NCI-H526 treated with DMSO at 0.1 percent for 48 hours (cell line): ENCODE results near the gene PUS7.
"Not testable (repeated sequence)": the region's sequence is repeated elsewhere in the genome, so short reads cannot be mapped to it uniquely, and the experiment has no call there.

Experiments
- DNase-seq: peaks from one replicate; lab custom pipeline; 2025; lab: John Stamatoyannopoulos, UW

PUS7 gene, protein sequence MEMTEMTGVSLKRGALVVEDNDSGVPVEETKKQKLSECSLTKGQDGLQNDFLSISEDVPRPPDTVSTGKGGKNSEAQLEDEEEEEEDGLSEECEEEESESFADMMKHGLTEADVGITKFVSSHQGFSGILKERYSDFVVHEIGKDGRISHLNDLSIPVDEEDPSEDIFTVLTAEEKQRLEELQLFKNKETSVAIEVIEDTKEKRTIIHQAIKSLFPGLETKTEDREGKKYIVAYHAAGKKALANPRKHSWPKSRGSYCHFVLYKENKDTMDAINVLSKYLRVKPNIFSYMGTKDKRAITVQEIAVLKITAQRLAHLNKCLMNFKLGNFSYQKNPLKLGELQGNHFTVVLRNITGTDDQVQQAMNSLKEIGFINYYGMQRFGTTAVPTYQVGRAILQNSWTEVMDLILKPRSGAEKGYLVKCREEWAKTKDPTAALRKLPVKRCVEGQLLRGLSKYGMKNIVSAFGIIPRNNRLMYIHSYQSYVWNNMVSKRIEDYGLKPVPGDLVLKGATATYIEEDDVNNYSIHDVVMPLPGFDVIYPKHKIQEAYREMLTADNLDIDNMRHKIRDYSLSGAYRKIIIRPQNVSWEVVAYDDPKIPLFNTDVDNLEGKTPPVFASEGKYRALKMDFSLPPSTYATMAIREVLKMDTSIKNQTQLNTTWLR

GRCh38 chr7:105521717-105522463, at the start of gene PUS7:
Gene PUS7 (minus strand): TSS chr7:105522271. CDS start chr7:105508512, 13,759 bp downstream.
- DNase-seq = peak; percentile 82

DNA sequence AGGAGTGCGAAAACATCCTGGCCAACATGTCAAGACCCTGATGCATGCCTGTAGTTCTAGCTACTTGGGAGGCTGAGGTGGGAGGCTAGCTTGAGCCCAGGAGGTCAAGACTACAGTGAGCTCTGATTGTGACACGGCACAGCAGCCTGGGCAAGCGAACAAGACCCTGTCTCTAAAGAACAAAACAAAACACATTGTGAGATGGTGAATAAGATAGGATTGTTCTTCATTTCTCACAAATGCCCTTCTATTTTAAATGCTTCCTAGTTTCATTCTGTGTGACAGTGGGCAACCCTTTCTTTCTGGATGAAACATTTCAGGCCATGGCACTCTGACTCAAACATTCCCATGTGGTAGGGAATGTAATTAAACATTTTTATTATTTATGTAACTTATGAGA, 45.8 kb upstream of the PUS7 start:
- no peak for DNase-seq

GRCh38 chr7:105567024-105567423, 45.0 kb upstream of the PUS7 start:
- no peak for DNase-seq

GRCh38 chr7:105565190-105565589, 43.1 kb upstream of the PUS7 start:
- DNase-seq = no peak

DNA sequence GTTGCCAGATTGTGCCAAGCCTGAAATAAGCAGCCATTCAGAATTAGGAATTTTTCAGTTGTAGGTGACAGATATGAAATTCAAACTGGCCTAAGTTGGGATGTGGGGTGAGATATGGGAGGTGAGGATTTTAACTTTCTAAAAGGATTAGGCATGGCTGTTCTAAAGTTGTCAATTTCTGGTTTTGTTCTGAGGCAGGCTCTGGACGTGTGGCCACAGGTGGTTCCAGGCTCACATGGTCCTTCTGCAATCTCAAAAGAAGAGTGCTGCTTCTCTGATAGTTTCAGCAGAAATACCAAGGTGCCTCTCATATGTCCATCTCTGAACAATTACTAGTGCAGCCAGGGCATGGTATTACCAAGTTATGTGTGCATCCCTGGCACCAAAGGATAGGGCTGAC, 37.9 kb upstream of the PUS7 start:
- no peak for DNase-seq

DNA sequence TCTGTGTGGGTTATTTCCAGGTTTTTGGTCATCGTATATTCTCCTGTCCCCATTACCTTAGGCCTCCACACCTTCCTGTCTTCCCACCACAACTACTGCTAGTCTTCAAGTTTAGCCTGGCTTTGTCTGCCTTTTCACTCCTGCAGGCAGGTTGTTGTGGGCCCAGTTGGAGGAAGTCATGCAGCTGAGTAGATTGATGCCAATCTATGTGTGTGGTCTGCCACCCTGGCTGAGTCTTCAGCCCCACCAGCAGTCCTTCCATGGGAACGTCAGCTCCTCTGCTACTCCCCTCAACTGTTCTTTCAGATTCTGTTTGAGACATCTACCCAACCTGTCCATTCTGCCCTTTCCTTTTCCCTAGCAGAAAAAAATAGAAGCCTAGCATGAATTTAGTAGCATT, 16.3 kb upstream of the PUS7 start:
- DNase-seq = no peak

- no peak for DNase-seq
Observed at GRCh38 chr7:105532709-105533460, 10.8 kb upstream of the PUS7 start.

- DNase-seq = peak; percentile 93
Observed at GRCh38 chr7:105531792-105532671, 10.0 kb upstream of the PUS7 start, which contains the start of gene RINT1. Gene RINT1 (plus strand): TSS chr7:105532201. CDS start chr7:105532316, 115 bp downstream.

DNA sequence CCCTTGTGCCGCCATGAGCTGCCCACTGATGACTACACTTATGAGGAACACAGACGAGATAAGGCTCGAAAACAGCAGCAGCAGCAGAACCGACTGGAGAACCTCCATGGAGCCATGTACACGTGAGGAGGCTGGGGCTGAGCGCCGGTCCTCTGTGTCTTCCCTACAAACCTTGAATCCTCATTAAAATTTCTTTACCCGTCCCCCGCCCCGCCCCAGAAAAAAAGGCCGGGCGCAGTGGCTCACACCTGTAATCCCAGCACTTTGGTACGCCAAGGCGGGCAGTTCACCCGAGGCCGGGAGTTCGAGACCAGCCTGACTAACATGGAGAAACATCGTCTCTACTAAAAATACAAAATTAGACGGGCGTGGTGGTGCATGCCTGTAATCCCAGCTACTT, 8.5 kb upstream of the PUS7 start:
- DNase-seq = no peak

DNA sequence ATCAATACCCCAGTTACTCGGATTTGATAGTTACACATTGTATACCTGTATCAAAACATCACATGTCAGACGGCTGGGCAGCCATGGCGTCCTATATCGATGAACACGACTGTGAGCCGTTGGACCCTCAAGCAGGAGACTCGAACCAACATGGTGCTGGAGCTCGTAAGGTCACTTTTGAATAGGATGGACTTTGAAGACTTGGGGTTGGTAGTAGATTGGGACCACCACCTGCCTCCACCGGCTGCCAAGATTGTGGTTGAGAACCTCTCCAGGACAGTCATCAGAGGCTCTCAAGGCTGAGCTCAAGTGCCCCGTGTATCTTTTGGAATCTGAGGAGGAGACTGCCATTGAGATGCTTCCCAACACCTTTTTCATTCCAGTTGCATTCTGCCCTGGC, 8.1 kb upstream of the PUS7 start:
- no peak for DNase-seq

GRCh38 chr7:105527737-105528136, 5.7 kb upstream of the PUS7 start:
- not testable (repeated sequence) for DNase-seq

DNA sequence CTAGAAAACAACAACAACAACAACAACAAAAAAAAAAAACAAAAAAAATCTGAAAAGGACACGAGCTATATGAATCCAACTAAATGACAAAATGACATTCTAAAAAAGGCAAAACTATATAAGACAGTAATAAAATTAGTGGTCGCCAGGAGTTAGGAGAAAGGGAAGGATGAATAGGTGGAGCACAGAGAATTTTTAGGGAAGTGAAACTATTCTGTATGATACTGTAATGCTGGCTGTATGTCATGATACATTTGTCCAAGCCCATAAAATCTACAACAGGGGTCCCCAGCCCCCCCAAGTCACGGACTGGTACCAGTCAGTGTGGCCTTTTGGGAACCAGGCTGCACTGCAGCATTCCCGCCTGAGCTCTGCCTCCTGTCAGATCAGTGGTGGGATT, 2.8 kb upstream of the PUS7 start:
- DNase-seq = no peak

- DNase-seq = not testable (repeated sequence)
Observed at GRCh38 chr7:105524423-105524822, 2.4 kb upstream of the PUS7 start.

- DNase-seq = peak; percentile 90
Observed at GRCh38 chr7:105521027-105521716, 899 bp downstream of the PUS7 start.

- not testable (repeated sequence) for DNase-seq
Observed at GRCh38 chr7:105520620-105521019, 1.5 kb downstream of the PUS7 start.

DNA sequence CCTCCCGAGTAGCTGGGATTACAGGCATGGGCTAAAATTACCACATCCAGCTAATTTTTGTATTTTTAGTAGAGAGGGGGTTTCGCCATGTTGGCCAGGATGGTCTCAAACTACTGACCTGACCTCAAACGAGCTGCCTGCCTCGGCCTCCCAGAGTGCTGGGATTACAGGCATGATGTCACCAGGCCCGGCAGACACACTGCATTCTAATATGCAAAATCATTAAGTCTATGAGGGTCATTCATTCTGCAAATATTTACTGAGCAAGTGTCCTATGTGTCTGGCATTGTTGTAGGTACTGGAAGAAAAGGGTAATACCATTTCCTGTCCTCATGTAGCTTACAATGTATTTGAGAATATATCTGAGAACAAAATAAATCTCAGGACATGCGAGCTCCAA, 2.7 kb downstream of the PUS7 start:
- no peak for DNase-seq

DNA sequence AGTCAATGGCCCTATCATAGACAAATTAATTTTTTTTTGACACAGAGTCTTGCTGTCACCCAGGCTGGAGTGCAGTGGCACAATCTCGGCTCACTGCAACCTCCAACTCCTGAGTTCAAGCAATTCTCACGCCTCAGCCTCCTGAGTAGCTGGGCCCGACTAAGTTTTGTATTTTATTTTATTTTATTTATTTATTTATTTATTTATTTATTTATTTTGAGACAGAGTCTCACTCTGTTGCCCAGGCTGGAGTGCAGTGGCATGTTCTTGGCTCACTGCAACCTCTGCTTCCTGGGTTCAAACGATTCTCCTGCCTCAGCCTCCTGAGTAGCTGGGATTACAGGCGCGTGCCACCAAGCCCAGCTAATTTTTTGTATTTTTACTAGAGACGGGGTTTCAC, 6.5 kb downstream of the PUS7 start:
- not testable (repeated sequence) for DNase-seq

GRCh38 chr7:105512926-105513526, 9.0 kb downstream of the PUS7 start:
- DNase-seq = no peak

DNA sequence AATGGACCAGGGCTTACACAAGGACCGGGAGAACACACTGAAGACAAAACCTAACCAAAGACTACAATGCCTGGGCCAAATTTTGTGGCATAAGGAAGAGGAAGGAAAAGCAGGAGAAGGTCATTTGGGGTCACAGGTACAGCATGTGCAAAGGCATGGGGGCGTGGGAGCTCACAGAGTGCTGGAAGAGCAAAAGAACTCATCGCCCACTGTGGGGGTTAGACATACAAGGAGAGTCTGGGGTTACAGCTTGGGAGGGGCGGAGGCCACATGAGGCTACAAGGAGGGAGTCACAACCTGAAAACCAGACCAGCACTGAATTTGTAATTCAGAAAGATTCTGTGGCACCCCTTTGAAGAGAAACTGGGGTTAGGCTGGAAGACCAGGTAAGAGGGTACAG, 9.7 kb downstream of the PUS7 start:
- no peak for DNase-seq

DNA sequence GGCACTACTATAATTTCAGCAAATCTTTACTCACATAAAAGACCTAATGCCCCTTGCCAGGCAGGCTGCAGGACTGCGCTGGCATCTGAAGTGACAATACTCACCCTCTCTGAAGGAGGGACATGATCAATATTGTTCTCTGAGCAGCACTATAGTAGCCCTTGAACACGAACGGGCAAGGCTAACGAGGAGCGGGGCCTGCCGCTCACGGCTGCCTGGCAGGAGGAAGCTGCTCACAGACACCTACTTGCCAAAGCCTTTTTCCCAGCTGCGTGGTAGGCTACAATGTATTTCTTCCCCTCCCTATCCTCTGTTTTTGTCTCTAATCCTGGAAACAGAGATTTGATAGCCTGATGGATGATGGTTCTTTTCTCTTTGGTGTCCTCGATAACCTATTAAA, 19.9 kb downstream of the PUS7 start:
- DNase-seq = no peak
